ENCODE measurements around the gene MED8.

DNA sequence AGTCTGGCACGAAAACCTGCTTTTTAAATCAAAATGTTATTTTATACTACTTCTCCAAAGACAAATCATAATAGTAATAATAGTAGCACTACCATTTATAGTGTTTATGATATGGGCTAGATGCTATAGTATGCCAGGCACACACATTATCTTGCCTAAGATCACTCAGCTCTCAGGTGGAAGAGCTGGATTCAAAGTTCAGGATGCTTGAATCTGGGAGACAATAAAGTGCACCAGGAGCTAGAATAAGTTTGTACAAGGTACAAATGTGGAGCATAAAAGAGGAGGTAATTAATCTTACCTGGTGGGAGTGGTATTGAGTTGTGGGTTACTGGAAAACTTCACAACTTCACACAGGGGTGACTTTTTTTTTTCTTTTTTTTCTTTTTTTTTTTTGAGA, 11.8 kb downstream of the MED8 start:
- TF ChIP-seq SIX5 (IDR thresholded peaks at IDR 0.05; ENCODE audit: borderline replicate concordance in 1 of 2, insufficient read depth in 1 of 2, low read depth in 1 of 2, low read length in 2 of 2), result no peak
- TF ChIP-seq STAT6 (CRISPR knock-in tag; IDR thresholded peaks at IDR 0.05), result no peak
- TF ChIP-seq MYC (IDR thresholded peaks at IDR 0.05; ENCODE audit: low read depth, low read length), result no peak
- no peak for TF ChIP-seq MYC (CRISPR knock-in tag; IDR thresholded peaks at IDR 0.05; ENCODE audit: borderline replicate concordance, low read depth)
- TF ChIP-seq CTCF (IDR thresholded peaks at IDR 0.05 in 2 of 3, conservative IDR thresholded peaks at IDR 0.05 in 1 of 3; ENCODE audit: insufficient read depth in 2 of 3, low read depth in 1 of 3, low read length in 3 of 3), result no peak
- TF ChIP-seq SMARCA4 (IDR thresholded peaks at IDR 0.05), result no peak
